HG02973 (cell line): ENCODE measurements around the gene PDIA6.
"Not testable (repeated sequence)": the region's sequence is repeated elsewhere in the genome, so short reads cannot be mapped to it uniquely, and the experiment has no call there.

Source experiments
- ATAC-seq: cut with Tn5 transposase; IDR thresholded peaks from one replicate; pipeline ENCODE4 v1.9.1; 2021; ENCODE audit warnings: moderate library complexity; ENCODE audit not compliant: unreplicated experiment

The PDIA6 gene

GRCh38 chr2:10785260-10785659 is 27.3 kb downstream of the PDIA6 start:
- no peak for ATAC-seq

GRCh38 chr2:10784719-10785118 is 27.9 kb downstream of the PDIA6 start:
- no peak for ATAC-seq

GRCh38 chr2:10783421-10783820 is 29.2 kb downstream of the PDIA6 start:
- no peak for ATAC-seq

GRCh38 chr2:10781746-10782145 is 30.8 kb downstream of the PDIA6 start:
- no peak for ATAC-seq

- ATAC-seq: not testable (repeated sequence)
Observed at GRCh38 chr2:10780821-10781220, 31.8 kb downstream of the PDIA6 start.

GRCh38 chr2:10780491-10780820 is 32.1 kb downstream of the PDIA6 start:
- no peak for ATAC-seq

- no peak for ATAC-seq
Observed at GRCh38 chr2:10779776-10780490, 32.7 kb downstream of the PDIA6 start.

GRCh38 chr2:10778724-10779115 is 33.9 kb downstream of the PDIA6 start:
- no peak for ATAC-seq

GRCh38 chr2:10777842-10778723 is 34.5 kb downstream of the PDIA6 start:
- ATAC-seq: no peak

GRCh38 chr2:10777111-10777841 is 35.3 kb downstream of the PDIA6 start:
- ATAC-seq: no peak

- no peak for ATAC-seq
Observed at GRCh38 chr2:10776231-10776977, 36.2 kb downstream of the PDIA6 start.

- no peak for ATAC-seq
Observed at GRCh38 chr2:10775831-10776230, 36.8 kb downstream of the PDIA6 start.

GRCh38 chr2:10775021-10775780 is 37.4 kb downstream of the PDIA6 start:
- no peak for ATAC-seq

GRCh38 chr2:10774394-10774793 is 38.2 kb downstream of the PDIA6 start:
- no peak for ATAC-seq

- no peak for ATAC-seq
Observed at GRCh38 chr2:10773821-10774341, 38.7 kb downstream of the PDIA6 start.

- no peak for ATAC-seq
Observed at GRCh38 chr2:10772868-10773215, 39.7 kb downstream of the PDIA6 start.

GRCh38 chr2:10772201-10772867 is 40.3 kb downstream of the PDIA6 start:
- ATAC-seq: no peak

- no peak for ATAC-seq
Observed at GRCh38 chr2:10771786-10772185, 40.8 kb downstream of the PDIA6 start.

- ATAC-seq: no peak
Observed at GRCh38 chr2:10770956-10771750, 41.4 kb downstream of the PDIA6 start.
